ENCODE measurements around the gene MASTL.
"Not testable (repeated sequence)": the region's sequence is repeated elsewhere in the genome, so short reads cannot be mapped to it uniquely, and the experiment has no call there.

MASTL gene

DNA sequence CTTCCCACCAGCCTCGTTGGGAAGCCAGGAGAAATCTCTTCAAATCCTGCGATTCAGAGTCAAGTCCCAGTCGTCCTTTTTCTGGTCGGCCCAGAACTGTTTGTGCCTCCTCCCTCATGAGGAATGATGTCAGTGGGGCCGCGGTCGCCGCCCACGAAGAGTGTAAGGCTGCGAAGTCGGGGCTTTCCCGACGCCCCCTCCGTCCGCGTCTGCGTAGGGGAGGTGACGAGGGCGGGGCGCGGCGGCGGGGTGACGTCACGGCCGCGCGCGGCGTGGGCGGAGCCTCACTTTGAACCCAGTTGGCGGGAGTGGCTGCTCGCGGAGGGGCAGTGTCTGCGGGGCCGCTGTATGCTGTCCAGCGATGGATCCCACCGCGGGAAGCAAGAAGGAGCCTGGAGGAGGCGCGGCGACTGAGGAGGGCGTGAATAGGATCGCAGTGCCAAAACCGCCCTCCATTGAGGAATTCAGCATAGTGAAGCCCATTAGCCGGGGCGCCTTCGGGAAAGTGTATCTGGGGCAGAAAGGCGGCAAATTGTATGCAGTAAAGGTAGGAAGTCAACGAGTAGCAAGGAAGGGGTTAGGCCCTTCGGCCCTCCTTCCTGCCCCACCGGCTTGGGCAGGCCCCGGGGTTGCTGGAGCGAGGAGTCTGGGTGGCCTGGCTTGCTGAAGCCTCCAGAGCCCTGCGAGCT, at the start of gene MASTL:
Gene MASTL (plus strand): TSS at position 287 of the 689 bp plus-strand sequence. CDS start 75 bp downstream, at position 362.
- H3K36me3 ChIP-seq (ENCODE audit: insufficient read depth, low read depth, low read length), result peaks cover 34% of the 10 kb centered on the region
- peak within 1 kb of the TSS; percentile 99 for H3K9ac ChIP-seq (ENCODE audit: low read depth, low read length)
- peak within 1 kb of the TSS; percentile 97 for H3K27ac ChIP-seq (ENCODE audit: low read length)
- H3K4me1 ChIP-seq (ENCODE audit: insufficient read depth, low read length), result peaks cover 13% of the 10 kb centered on the region; the same call in 1 of the 2 replicates
- peak within 1 kb of the TSS; percentile 99 for H3K4me3 ChIP-seq (ENCODE audit: low read length)
- H3K9me3 ChIP-seq (ENCODE audit: insufficient read depth, low read depth, low read length), result no peaks in the 10 kb centered on the region
- H3K27me3 ChIP-seq (ENCODE audit: insufficient read depth, low read length), result no peaks in the 10 kb centered on the region

DNA sequence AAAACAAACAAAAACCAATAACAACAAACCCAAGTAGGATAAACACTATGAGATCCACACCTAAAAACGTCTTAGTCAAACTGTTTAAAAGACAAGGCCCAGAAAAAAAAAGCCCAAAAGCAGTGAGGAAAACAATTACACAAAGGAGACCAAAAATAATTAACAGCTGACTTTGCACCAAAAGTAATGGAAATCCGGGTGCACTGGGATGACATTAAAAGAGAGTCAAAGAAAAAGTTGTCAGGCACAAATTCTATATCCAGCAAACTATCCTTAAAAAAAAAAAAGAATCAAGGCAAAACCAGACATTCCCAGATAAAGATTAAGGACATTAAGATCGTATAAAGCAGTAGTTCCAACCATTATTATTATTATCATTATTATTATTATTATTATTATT, 47.0 kb upstream of the MASTL start:
- H3K27me3 ChIP-seq (ENCODE audit: insufficient read depth, low read length), result no peaks in the 10 kb centered on the region
- no peak overlapping the region for H3K27ac ChIP-seq (ENCODE audit: low read length)
- no peak overlapping the region for H3K4me3 ChIP-seq (ENCODE audit: low read length)
- H3K9ac ChIP-seq (ENCODE audit: low read depth, low read length), result no peak overlapping the region
- no peaks in the 10 kb centered on the region for H3K4me1 ChIP-seq (ENCODE audit: insufficient read depth, low read length)
- H3K36me3 ChIP-seq (ENCODE audit: insufficient read depth, low read depth, low read length), result peaks cover 36% of the 10 kb centered on the region
- H3K9me3 ChIP-seq (ENCODE audit: insufficient read depth, low read depth, low read length), result no peaks in the 10 kb centered on the region

DNA sequence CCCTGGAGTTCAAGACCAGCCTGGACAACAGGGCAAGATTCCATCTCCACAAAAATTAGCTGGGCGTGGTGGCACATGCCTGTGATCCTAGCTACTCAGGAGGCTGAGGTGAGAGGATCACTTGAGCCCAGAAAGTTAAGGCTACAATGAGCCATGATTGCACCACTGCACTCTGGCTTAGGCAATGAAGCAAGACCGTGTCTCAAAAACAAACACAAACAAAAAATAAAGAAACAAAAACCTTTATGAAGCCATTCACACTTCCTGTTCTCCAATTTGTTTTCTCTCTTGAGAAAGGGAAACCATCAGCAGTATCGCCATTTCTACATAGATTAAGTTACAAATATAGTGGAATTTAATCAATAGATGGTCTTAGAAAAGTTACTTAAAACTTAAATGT, 20.8 kb upstream of the MASTL start:
- Histone ChIP-seq H3K9ac (ENCODE audit: low read depth, low read length) (no peak overlapping the region), H3K4me3 (ENCODE audit: low read length) (no peak overlapping the region), H3K27me3 (ENCODE audit: insufficient read depth, low read length) (no peaks in the 10 kb centered on the region), H3K4me1 (ENCODE audit: insufficient read depth, low read length) (no peaks in the 10 kb centered on the region), H3K27ac (ENCODE audit: low read length) (no peak overlapping the region), H3K9me3 (ENCODE audit: insufficient read depth, low read depth, low read length) (no peaks in the 10 kb centered on the region), H3K36me3 (ENCODE audit: insufficient read depth, low read depth, low read length) (peaks cover 93% of the 10 kb centered on the region)

DNA sequence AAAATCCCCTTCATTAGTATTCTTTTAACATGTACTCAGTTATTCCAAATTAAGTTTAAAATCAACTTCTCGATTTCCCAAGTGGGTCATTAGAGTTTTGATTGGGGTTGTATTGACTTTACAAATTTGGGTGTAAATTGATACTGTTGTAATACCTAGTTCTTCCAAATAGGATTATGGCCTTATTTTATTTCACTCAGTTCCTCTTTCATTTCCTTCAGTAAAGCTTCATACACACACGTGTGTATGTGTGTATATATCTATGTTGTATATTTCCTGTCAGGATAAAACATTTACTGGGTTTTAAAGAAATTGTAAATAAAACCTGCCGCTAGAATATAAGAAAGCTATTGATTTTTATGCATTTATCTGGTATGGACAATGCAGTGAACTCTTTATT, 16.9 kb upstream of the MASTL start:
- Histone ChIP-seq H3K9ac (ENCODE audit: low read depth, low read length) (no peak overlapping the region), H3K27ac (ENCODE audit: low read length) (no peak overlapping the region), H3K36me3 (ENCODE audit: insufficient read depth, low read depth, low read length) (peaks cover 87% of the 10 kb centered on the region), H3K4me1 (ENCODE audit: insufficient read depth, low read length) (no peaks in the 10 kb centered on the region), H3K27me3 (ENCODE audit: insufficient read depth, low read length) (no peaks in the 10 kb centered on the region), H3K9me3 (ENCODE audit: insufficient read depth, low read depth, low read length) (no peaks in the 10 kb centered on the region), H3K4me3 (ENCODE audit: low read length) (no peak overlapping the region)

DNA sequence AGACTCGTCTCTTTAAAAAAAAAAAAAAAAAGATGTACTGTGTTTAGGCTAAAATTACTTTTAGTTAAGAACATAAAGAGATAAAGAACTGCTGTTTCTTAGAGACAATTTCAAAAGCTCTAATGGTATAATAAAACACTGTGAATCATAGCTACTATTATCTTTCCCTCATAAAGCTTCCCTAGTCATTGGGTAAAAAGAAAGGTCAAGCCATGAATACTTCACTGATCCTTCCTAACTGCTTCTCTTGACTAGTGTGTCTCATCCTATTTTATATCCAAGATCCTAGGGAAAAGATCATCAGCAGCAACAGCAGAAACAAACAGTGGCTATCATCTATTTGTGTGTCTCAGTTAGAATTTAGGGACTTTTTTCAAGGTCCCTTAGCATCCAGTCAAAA, 11.5 kb upstream of the MASTL start:
- Histone ChIP-seq H3K27me3 (ENCODE audit: insufficient read depth, low read length) (no peaks in the 10 kb centered on the region), H3K4me1 (ENCODE audit: insufficient read depth, low read length) (peaks cover 6% of the 10 kb centered on the region), H3K9me3 (ENCODE audit: insufficient read depth, low read depth, low read length) (no peaks in the 10 kb centered on the region), H3K36me3 (ENCODE audit: insufficient read depth, low read depth, low read length) (peaks cover 90% of the 10 kb centered on the region), H3K27ac (ENCODE audit: low read length) (no peak overlapping the region), H3K4me3 (ENCODE audit: low read length) (no peak overlapping the region), H3K9ac (ENCODE audit: low read depth, low read length) (no peak overlapping the region)

DNA sequence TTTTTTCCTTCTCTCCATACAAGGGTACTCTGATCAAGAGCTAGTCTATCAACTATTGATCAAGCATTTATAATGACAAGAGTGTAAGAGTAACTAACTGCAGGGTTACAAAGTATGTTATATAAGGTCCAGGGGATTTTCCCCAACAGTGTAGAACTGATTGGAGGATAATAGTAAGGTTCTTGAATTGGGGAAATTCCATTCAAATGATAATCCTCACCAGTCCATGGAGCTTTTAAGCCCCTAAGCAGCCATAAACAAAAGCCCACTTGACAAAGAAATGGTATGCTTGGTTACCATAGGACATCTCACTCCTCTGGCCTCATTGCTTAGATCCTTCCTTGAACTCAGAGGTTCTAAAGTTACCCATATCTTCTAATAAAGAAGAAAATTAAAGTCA, 9.2 kb upstream of the MASTL start:
- peak overlapping the region; percentile 32 for H3K4me3 ChIP-seq (ENCODE audit: low read length)

DNA sequence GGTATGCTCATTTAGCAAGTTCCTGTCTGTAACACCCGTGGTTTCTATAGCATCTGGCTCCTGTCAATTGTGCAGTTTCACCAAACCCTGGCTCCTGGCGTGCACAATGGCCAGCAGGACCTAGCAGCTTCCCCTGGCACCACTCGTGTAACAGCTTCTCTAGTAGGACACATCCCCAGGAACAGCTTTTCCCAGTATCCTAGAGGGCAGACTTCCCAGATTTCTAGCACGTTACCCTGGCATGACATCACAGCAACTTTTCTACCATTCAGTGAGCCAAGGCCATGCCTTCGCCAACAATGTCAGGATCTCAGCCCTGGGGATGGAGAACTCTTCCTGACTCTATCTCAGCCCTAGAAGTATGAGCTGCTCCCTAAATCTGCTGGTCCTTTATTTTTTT, 7.5 kb upstream of the MASTL start:
- no peak overlapping the region for H3K9ac ChIP-seq (ENCODE audit: low read depth, low read length)
- no peak overlapping the region for H3K4me3 ChIP-seq (ENCODE audit: low read length)
- H3K9me3 ChIP-seq (ENCODE audit: insufficient read depth, low read depth, low read length), result no peaks in the 10 kb centered on the region
- no peak overlapping the region for H3K27ac ChIP-seq (ENCODE audit: low read length)
- no peaks in the 10 kb centered on the region for H3K27me3 ChIP-seq (ENCODE audit: insufficient read depth, low read length)
- peaks cover 65% of the 10 kb centered on the region for H3K36me3 ChIP-seq (ENCODE audit: insufficient read depth, low read depth, low read length)
- H3K4me1 ChIP-seq (ENCODE audit: insufficient read depth, low read length), result peaks cover 14% of the 10 kb centered on the region

More for the DNA sequence above, 9.2 kb upstream of the MASTL start:
- peaks cover 82% of the 10 kb centered on the region for H3K36me3 ChIP-seq (ENCODE audit: insufficient read depth, low read depth, low read length)
- no peak overlapping the region for H3K9ac ChIP-seq (ENCODE audit: low read depth, low read length)
- no peaks in the 10 kb centered on the region for H3K9me3 ChIP-seq (ENCODE audit: insufficient read depth, low read depth, low read length)
- H3K27ac ChIP-seq (ENCODE audit: low read length), result no peak overlapping the region
- peaks cover 10% of the 10 kb centered on the region for H3K4me1 ChIP-seq (ENCODE audit: insufficient read depth, low read length)
- H3K27me3 ChIP-seq (ENCODE audit: insufficient read depth, low read length), result no peaks in the 10 kb centered on the region

DNA sequence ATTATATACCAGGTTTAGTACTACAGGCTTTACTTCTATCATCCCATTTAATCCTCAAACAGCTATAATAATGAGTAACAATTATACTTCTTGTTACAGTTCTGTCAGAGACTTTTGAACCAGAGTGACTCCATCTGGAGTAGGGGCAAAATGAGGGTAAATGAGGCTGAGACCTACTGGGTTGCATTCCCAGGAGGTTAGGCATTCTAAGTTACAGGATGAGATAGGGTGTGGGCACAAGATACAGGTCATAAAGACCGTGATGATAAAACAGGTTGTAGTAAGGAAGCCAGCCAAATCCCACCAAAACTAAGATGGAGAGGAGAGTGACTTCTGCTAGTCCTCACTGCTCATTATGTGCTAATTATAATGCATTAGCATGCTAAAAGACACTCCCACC, 4.9 kb upstream of the MASTL start:
- Histone ChIP-seq H3K27me3 (ENCODE audit: insufficient read depth, low read length) (no peaks in the 10 kb centered on the region), H3K27ac (ENCODE audit: low read length) (no peak overlapping the region), H3K9ac (ENCODE audit: low read depth, low read length) (no peak overlapping the region), H3K4me3 (ENCODE audit: low read length) (no peak overlapping the region), H3K36me3 (ENCODE audit: insufficient read depth, low read depth, low read length) (peaks cover 39% of the 10 kb centered on the region), H3K9me3 (ENCODE audit: insufficient read depth, low read depth, low read length) (no peaks in the 10 kb centered on the region), H3K4me1 (ENCODE audit: insufficient read depth, low read length) (peaks cover 14% of the 10 kb centered on the region)

DNA sequence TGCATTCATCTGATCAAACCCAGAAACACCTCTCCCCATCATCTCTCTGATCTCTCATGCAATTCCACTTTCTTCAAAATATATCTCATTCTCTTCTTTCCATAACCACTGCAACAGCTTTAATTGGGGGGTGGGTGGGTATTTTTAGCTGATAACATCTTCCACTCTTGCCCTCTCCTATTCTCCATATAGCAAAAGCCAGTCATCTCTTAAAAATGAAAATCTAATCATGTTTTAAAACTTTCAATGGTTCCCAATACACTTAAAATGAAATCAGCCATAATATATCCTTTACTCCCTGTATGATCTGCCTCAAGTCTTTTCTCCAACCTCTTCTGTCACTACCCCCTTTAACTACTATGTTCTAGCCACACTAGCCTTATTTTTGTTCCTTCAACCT, 2.5 kb upstream of the MASTL start:
- Histone ChIP-seq H3K9ac (ENCODE audit: low read depth, low read length) (peak overlapping the region; percentile 99; the same call in 1 of the 2 replicates), H3K27me3 (ENCODE audit: insufficient read depth, low read length) (no peaks in the 10 kb centered on the region), H3K4me3 (ENCODE audit: low read length) (peak overlapping the region; percentile 99), H3K4me1 (ENCODE audit: insufficient read depth, low read length) (peaks cover 13% of the 10 kb centered on the region; the same call in 1 of the 2 replicates), H3K9me3 (ENCODE audit: insufficient read depth, low read depth, low read length) (no peaks in the 10 kb centered on the region), H3K36me3 (ENCODE audit: insufficient read depth, low read depth, low read length) (peaks cover 21% of the 10 kb centered on the region), H3K27ac (ENCODE audit: low read length) (no peak overlapping the region)

DNA sequence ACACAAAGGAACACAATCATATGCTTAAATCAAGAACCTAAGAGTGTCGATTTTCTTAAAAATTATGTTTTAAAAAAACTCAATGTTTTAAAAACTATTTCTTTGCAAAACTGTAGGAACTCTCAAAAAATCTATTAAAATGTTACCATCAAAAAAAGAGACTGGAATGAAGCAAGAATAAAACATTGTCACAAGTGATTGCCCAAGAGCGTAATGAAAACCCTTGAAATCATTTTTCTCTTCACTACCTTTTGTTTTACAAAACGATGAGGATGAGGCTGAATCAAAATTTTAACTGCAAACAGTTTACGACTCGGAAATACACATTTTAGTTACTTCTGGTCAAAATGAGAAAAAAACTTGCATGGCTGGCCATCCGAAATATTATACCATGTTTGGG, 1.8 kb upstream of the MASTL start:
- Histone ChIP-seq H3K27me3 (ENCODE audit: insufficient read depth, low read length) (no peaks in the 10 kb centered on the region), H3K27ac (ENCODE audit: low read length) (peak overlapping the region; percentile 97), H3K9ac (ENCODE audit: low read depth, low read length) (peak overlapping the region; percentile 99), H3K4me3 (ENCODE audit: low read length) (peak overlapping the region; percentile 99), H3K4me1 (ENCODE audit: insufficient read depth, low read length) (peaks cover 13% of the 10 kb centered on the region; the same call in 1 of the 2 replicates), H3K9me3 (ENCODE audit: insufficient read depth, low read depth, low read length) (no peaks in the 10 kb centered on the region), H3K36me3 (ENCODE audit: insufficient read depth, low read depth, low read length) (peaks cover 22% of the 10 kb centered on the region)

DNA sequence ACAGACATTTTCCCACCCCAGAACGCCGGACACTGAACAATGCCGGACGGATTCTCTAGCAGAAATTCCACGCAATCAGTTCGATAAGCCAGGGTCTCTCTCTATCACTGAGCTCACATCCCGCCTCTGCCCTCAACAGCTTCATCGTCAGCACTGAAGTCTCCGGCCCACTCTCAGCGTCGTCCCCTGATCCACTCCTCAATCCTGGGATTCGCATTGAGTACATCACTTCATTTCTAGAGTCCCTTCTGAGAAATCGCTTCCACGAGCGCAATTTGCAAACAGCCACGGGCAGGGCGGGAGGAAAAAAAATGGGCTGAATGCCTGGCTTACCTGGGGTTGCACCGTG, 1.3 kb upstream of the MASTL start:
- Histone ChIP-seq H3K4me3 (ENCODE audit: low read length) (peak overlapping the region; percentile 99), H3K27me3 (ENCODE audit: insufficient read depth, low read length) (no peaks in the 10 kb centered on the region), H3K9ac (ENCODE audit: low read depth, low read length) (peak overlapping the region; percentile 99), H3K9me3 (ENCODE audit: insufficient read depth, low read depth, low read length) (no peaks in the 10 kb centered on the region), H3K36me3 (ENCODE audit: insufficient read depth, low read depth, low read length) (peaks cover 22% of the 10 kb centered on the region), H3K27ac (ENCODE audit: low read length) (peak overlapping the region; percentile 97), H3K4me1 (ENCODE audit: insufficient read depth, low read length) (peaks cover 13% of the 10 kb centered on the region; the same call in 1 of the 2 replicates)

DNA sequence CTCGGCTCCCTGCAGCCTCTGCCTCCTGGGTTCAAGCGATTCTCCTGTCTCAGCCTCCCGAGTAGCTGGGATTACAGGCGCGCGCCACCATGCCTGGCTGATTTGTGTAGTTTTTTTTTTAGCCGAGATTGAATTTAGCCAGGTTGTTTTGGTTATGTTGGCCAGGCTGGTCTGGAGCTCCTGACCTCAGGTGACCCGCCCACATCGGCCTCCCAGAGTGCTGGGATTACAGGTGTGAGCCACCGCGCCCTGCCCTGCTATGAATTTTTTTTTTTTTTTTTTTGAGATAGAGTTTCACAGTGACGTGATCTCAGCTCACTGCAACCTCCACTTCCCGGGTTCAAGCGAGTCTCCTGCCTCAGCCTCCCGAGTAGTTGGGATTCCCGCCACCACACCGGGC, 1.4 kb downstream of the MASTL start:
- H3K9ac ChIP-seq (ENCODE audit: low read depth, low read length), result peak overlapping the region; percentile 99; the same call in 1 of the 2 replicates
- H3K27ac ChIP-seq (ENCODE audit: low read length); H3K4me1 ChIP-seq (ENCODE audit: insufficient read depth, low read length); H3K27me3 ChIP-seq (ENCODE audit: insufficient read depth, low read length); H3K9me3 ChIP-seq (ENCODE audit: insufficient read depth, low read depth, low read length): not testable (repeated sequence)
- peaks cover 45% of the 10 kb centered on the region for H3K36me3 ChIP-seq (ENCODE audit: insufficient read depth, low read depth, low read length)
- H3K4me3 ChIP-seq (ENCODE audit: low read length), result peak overlapping the region; percentile 99
